Muscle of leg (tissue), 11 donors: ENCODE measurements around the gene VAMP4. TPM values are rescaled to one million over a fixed set of nuclear protein-coding genes. Genes with fewer than 3 reads are reported as not detected.

Experiments
- DNase-seq: peaks from one replicate; pipeline ENCODE4 v3.0.0; 2013
- H3K27ac ChIP-seq: one replicate; pipeline ENCODE4 v1.5.1; 2013; ENCODE audit warnings: mild to moderate bottlenecking, low read length, control low read depth
- H3K27me3 ChIP-seq: one replicate; pipeline ENCODE4 v1.6.1; 2013; ENCODE audit warnings: low read length; ENCODE audit not compliant: control insufficient read depth, insufficient read depth
- H3K36me3 ChIP-seq: one replicate; pipeline ENCODE4 v1.6.1; 2013; ENCODE audit warnings: low read length; ENCODE audit not compliant: control insufficient read depth, insufficient read depth
- H3K4me1 ChIP-seq: one replicate; pipeline ENCODE4 v1.6.1; 2013; ENCODE audit warnings: low read length; ENCODE audit not compliant: control insufficient read depth, insufficient read depth
- H3K4me3 ChIP-seq: one replicate; pipeline ENCODE4 v1.5.1; 2013; ENCODE audit warnings: low read length, control low read depth
- H3K9me3 ChIP-seq: replicated peaks from 2 replicates; pipeline ENCODE4 v1.6.1; 2013; ENCODE audit warnings: low read depth, low read length; ENCODE audit not compliant: control insufficient read depth
- WGBS: methylation state at CpG from one replicate; pipeline ENCODE4 v1.1.5; 2013; ENCODE audit warnings: missing lambda C conversion rate; ENCODE audit not compliant: insufficient coverage; 5-methylcytosine and 5-hydroxymethylcytosine counted together
- polyA plus RNA-seq, 8 donors: library from polyadenylated mRNA; unstranded; fragments of 120-200 nt; gene quantifications; one replicate each; pipeline versions ENCODE4 v1.2.1 to v1.2.3, GENCODE V29; 2013; ENCODE audit warnings: inconsistent platforms in 1 of 8, low replicate concordance in 1 of 8; ENCODE audit not compliant: insufficient read length in 8 of 8, insufficient read depth in 1 of 8
- total RNA-seq: library from RNA; stranded (reverse); fragments of 120-200 nt; gene quantifications from one replicate; pipeline ENCODE4 v1.2.4, GENCODE V29; 2013

The VAMP4 gene
- total and polyA plus RNA-seq, 9 donors: 5.5 to 11.7 (median 8.1) TPM

DNA sequence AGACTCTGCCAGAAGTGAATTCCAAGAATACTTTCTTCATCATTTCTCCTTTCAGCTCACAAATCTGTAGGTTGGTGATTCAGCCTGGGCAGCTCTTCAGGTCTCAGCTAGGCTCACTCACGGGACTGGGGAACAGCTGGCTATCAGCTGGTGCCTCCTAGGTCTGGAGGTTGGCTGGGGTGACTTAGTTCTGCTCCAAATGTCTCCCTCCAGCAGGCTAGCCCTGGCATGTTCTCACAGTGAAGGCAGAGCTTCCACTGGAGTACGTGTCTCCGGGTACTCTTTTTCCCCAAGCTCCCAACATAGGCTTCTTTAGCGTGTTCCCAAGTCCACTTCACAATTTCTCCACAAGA is 12.5 kb upstream of the VAMP4 start:
- Histone ChIP-seq H3K27me3 (no peaks in the 10 kb centered on the region), H3K36me3 (no peaks in the 10 kb centered on the region), H3K4me3 (no peak overlapping the region), H3K27ac (no peak overlapping the region), H3K4me1 (no peaks in the 10 kb centered on the region), H3K9me3 (no peaks in the 10 kb centered on the region)
- DNase-seq: no peak
- no CpG with 5 or more reads among the region's 4 CpGs for WGBS

DNA sequence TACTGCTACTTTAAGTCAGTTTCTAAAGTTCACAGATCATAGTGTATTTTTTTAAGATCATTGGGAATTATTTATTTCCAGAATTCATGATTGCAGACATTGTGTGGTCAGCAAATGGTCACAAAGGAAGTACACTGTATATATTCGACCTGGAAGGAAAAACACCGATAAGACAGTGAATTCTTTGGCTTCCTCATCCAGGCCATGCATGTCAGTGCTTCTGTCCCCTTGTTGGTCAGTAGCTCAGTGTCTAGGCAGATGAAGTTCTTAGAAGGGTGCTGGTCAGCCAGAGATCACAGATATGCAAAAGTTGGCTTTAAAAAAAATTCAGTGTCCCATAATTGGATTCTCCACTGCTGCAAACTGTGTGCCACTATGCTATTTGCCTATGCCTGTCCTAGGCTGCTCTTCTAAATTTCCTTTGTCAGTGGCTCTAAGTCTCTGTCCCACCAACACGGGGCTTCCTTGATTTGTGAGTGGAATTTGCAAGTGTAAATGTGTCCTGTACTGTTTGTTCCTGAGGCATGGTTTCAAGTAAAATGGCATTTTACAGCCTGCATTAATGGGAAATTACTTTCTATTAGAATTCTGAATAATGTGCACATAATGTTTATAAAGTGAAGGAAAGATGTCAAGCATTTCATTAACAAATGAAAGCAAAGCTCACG is 12.0 kb upstream of the VAMP4 start:
- no peak for DNase-seq
- H3K4me3 ChIP-seq: no peak overlapping the region

DNA sequence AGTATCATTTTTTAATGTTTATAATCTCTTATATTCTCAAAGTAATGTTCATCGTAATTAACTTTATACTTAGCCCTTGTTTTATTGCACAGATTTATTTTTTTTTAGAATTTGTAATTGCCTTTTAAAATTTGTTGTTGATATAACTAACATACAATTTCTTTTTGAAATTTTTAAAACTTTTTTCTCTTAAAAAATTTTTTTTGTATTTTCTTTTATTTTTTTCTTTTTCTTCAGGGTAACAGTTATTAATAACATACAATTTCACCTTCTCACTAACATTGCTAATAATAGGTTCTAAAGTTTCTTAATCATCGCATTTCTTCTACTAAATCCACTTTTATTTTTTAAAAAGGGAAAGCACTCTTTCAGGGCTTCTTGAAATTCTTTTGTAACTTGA is 11.3 kb upstream of the VAMP4 start:
- WGBS: no CpG with 5 or more reads among the region's 2 CpGs
- no peaks in the 10 kb centered on the region for H3K4me1 ChIP-seq

More for the DNA sequence above, 12.0 kb upstream of the VAMP4 start:
- Histone ChIP-seq H3K27me3 (no peaks in the 10 kb centered on the region), H3K9me3 (no peaks in the 10 kb centered on the region), H3K27ac (no peak overlapping the region), H3K4me1 (no peaks in the 10 kb centered on the region), H3K36me3 (no peaks in the 10 kb centered on the region)
- 79% methylated on average over 2 of the region's 4 CpGs for WGBS

DNA sequence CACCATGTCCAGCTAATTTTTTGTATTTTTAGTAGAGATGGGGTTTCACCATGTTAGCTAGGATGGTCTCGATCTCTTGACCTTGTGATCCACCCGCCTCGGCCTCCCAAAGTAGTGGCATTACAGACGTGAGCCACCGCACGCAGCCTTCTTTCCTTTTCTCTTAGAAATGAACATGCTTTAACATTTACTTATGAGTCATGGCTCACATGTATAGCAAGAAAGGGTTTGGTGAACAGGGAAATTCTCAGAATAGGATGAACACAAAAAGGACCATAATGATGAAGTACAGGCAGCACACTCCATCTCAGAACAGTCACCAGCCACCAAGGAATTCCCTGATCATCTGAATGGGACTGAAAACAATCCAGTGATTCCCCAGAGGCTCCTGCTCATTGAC is 9.4 kb upstream of the VAMP4 start:
- no CpG with 5 or more reads among the region's 6 CpGs for WGBS
- Histone ChIP-seq H3K4me3 (no peak overlapping the region), H3K27me3 (no peaks in the 10 kb centered on the region)

More for the DNA sequence above, 11.3 kb upstream of the VAMP4 start:
- Histone ChIP-seq H3K27ac (no peak overlapping the region), H3K9me3 (no peaks in the 10 kb centered on the region), H3K27me3 (no peaks in the 10 kb centered on the region), H3K36me3 (no peaks in the 10 kb centered on the region), H3K4me3 (no peak overlapping the region)
- DNase-seq: no peak

DNA sequence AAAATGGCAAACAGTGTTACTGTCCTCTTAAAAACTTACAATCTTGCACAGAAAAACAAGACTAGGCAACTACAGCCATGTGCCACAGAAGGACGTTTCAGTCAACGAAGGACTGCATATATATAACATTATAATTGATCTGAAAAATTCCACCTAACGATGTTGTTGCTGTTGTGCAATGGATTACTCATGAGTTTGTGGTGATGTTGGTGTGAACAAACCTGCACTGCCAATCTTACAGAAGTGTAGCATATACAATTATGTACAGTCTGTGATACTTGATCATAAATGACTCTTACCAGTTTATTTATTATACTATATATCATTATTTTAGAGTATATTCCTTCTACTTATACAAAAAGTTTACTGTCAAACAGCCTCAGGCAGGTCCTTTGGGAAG is 6.8 kb upstream of the VAMP4 start:
- Histone ChIP-seq H3K9me3 (no peaks in the 10 kb centered on the region), H3K27ac (no peak overlapping the region), H3K4me3 (no peak overlapping the region), H3K36me3 (no peaks in the 10 kb centered on the region), H3K27me3 (no peaks in the 10 kb centered on the region), H3K4me1 (peaks cover 4% of the 10 kb centered on the region)
- WGBS: no CpG with 5 or more reads among the region's 3 CpGs
- no peak for DNase-seq

More for the DNA sequence above, 9.4 kb upstream of the VAMP4 start:
- DNase-seq: no peak
- Histone ChIP-seq H3K4me1 (no peaks in the 10 kb centered on the region), H3K9me3 (no peaks in the 10 kb centered on the region), H3K36me3 (no peaks in the 10 kb centered on the region), H3K27ac (no peak overlapping the region)

DNA sequence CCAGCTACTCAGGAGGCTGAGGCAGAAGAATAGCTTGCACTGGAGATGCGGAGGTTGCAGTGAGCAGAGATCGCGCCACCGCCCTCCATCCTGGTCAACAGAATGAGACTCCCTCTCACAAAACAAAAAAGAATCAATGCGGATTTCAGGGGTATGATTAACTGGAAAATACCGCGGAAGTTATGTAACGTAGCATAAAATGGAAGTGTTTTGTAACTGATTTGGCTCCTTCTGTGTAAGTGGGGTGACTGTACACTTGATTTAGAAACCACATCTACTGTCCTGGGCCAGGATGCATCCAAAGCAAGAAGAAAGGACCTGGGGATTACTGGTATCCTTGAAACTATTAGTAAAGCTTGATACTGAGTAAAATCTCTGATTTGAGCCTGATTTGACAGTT is 3.1 kb upstream of the VAMP4 start:
- no peak for DNase-seq
- H3K4me3 ChIP-seq: no peak overlapping the region
- no peaks in the 10 kb centered on the region for H3K36me3 ChIP-seq
- H3K27me3 ChIP-seq: no peaks in the 10 kb centered on the region
- H3K9me3 ChIP-seq: no peaks in the 10 kb centered on the region
- peaks cover 16% of the 10 kb centered on the region for H3K4me1 ChIP-seq
- no CpG with 5 or more reads among the region's 8 CpGs for WGBS
- H3K27ac ChIP-seq: no peak overlapping the region

DNA sequence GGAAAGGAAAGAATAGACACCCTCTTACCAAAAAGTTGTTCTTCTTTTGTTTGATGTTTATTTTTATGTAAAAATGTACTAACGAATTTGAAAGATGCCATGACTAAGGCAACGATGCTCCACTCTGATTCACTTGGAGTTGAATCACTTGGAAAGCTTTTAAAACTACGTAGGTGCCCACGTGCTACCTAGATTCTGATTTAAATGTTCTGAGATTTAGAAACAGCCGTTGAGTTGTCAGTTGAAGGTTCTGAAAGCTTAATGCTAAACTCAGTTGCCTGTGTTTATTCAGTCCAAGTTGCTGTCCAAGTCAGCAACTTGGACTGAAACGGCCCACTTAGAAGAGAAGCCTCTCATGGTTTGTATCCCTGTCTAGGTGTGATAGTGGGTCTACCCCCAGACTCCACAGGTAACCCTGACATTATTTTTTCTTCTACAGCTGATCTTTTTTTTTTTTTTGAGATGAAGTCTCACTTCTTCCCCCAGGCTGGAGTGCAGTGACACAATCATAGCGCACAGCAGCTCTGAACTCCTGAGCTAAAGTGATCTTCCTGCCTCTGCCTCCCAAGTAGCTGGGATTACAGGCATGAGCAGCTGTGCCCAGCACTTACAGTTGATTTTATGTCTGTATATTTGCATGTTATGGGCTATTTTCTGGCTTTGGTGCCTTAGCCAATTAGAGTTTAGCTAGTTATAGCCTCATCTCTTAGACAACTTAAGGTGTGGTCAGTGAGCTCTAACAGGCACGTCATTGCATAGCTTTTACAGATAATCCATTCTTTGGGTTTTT is 1.4 kb upstream of the VAMP4 start:
- Histone ChIP-seq H3K36me3 (peaks cover 3% of the 10 kb centered on the region), H3K27ac (peak overlapping the region; percentile 99), H3K4me3 (peak overlapping the region; percentile 86), H3K27me3 (no peaks in the 10 kb centered on the region), H3K4me1 (peaks cover 16% of the 10 kb centered on the region), H3K9me3 (no peaks in the 10 kb centered on the region)
- 14% methylated on average over 4 of the region's 8 CpGs for WGBS
- DNase-seq: peak; percentile 59

DNA sequence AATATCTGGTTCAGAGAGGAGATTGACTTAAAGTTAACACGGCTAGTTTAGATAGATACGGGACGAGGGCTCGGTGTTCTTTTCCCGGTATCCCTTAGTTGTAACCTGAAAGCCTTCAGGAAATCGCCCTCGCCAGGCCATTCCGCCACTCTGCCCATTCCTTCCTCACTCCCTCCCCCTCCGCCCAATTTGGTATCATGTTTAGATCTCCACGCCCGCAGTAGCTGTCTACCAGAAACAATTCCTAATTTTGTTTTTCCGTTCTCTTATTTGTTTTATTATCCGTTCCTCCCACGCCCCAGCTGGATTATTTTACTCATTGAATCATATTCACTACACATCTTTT is 685 bp upstream of the VAMP4 start:
- Histone ChIP-seq H3K4me1 (peaks cover 16% of the 10 kb centered on the region), H3K9me3 (no peaks in the 10 kb centered on the region), H3K27ac (peak overlapping the region; percentile 99), H3K27me3 (no peaks in the 10 kb centered on the region), H3K36me3 (peaks cover 5% of the 10 kb centered on the region), H3K4me3 (peak overlapping the region; percentile 86)
- peak; percentile 74 for DNase-seq
- WGBS: 0% methylated on average over 5 of the region's 14 CpGs

DNA sequence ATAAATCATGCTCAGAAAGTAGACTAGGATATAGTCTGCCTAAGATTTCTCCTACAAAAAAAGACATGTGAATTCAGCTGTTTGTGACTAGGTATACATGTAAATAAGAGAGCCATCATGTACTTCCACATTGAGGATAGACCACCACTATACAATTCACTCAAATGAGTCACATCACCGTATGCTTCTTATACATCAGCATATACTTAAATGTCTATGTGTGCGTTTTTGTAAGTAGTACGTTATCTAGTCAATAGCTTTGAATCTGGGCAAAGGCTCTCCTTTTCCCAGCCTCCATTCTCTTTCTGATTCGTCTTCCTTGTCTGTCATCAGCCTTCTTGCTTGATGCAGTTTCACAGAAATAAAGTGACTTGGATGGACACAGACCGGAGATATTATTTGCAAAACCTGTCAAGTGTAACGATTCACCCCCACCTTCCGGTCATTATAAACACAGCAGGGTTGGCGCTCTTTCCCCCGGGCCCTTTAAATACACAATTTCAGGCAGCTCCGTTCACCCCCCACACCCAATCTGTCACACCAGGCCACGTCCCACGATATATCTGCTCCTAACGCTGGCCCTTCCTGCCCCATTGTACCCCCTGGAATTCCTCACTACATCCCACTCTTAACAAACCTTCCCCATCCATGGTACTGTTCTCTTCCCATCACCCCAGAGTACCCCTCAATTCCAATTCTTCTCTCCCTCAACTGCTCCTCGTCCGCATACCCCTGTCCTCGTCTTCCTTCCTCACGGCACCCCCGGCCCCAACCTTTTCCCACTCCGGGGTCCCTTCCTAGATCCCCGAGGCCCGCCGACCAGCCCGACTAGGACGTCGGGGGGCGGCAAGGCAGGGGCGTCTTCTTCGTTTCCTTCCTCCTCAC is 636 bp downstream of the VAMP4 start:
- H3K4me1 ChIP-seq: peaks cover 16% of the 10 kb centered on the region
- DNase-seq: peak; percentile 80
- WGBS: 0% methylated on average over 19 of the region's 28 CpGs
- H3K4me3 ChIP-seq: peak overlapping the region; percentile 86
- H3K27me3 ChIP-seq: no peaks in the 10 kb centered on the region
- H3K27ac ChIP-seq: peak overlapping the region; percentile 99
- no peaks in the 10 kb centered on the region for H3K9me3 ChIP-seq
- peaks cover 14% of the 10 kb centered on the region for H3K36me3 ChIP-seq

DNA sequence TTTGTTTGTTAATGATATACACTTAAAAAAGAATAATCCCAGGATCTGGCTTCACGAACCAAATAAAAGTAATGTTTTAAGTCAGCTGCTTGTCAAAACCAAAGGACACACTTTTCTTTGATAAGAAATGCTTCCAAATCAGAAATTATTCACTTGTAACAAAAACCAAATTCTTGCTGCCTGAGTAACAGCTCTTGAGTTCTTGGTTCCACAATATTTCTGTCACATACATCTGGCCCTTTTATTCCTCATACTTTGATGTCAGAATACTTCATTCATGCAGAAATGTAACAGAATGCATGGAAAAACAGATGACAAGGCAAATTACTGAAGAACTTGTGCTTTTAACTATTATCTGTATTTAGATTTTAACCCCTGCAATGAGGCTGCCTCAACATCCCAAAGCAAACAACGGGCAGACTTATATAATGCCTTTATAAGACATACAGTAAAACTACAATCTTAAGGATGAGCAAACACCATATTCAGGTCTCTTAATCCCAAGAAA is 1.5 kb downstream of the VAMP4 start:
- no peaks in the 10 kb centered on the region for H3K9me3 ChIP-seq
- peaks cover 16% of the 10 kb centered on the region for H3K36me3 ChIP-seq
- H3K27me3 ChIP-seq: no peaks in the 10 kb centered on the region
- no CpG with 5 or more reads among the region's 2 CpGs for WGBS
- H3K4me3 ChIP-seq: no peak overlapping the region
- H3K4me1 ChIP-seq: peaks cover 16% of the 10 kb centered on the region
- no peak for DNase-seq
- H3K27ac ChIP-seq: no peak overlapping the region
